Measurements from ENCODE around the gene SPNS3.

GRCh38 chr17:4490637-4491061 lies 56.9 kb downstream of the SPNS3 start:
- TF ChIP-seq CTCF (conservative IDR thresholded peaks at IDR 0.05; ENCODE audit: low read depth, low read length) (no peak), CEBPB (IDR thresholded peaks at IDR 0.05; ENCODE audit: low read depth, low read length) (no peak), POLR2A (IDR thresholded peaks at IDR 0.05; ENCODE audit: low read depth, low read length) (no peak), MAFK (IDR thresholded peaks at IDR 0.05; ENCODE audit: low read depth, low read length) (no peak)
- TF ChIP-seq, protein P1, sequence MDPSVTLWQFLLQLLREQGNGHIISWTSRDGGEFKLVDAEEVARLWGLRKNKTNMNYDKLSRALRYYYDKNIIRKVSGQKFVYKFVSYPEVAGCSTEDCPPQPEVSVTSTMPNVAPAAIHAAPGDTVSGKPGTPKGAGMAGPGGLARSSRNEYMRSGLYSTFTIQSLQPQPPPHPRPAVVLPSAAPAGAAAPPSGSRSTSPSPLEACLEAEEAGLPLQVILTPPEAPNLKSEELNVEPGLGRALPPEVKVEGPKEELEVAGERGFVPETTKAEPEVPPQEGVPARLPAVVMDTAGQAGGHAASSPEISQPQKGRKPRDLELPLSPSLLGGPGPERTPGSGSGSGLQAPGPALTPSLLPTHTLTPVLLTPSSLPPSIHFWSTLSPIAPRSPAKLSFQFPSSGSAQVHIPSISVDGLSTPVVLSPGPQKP (IDR thresholded peaks at IDR 0.05; ENCODE audit: borderline replicate concordance, low read depth, low read length), result no peak

Measured in IMR-90 (cell line).